GM18498 (cell line): Measurements from ENCODE around the gene COX4I1.
"Not testable (repeated sequence)": the region's sequence is repeated elsewhere in the genome, so short reads cannot be mapped to it uniquely, and the experiment has no call there.

Experiments
- ATAC-seq: cut with Tn5 transposase; IDR thresholded peaks from one replicate; pipeline ENCODE4 v1.9.1; 2021; ENCODE audit warnings: mild to moderate bottlenecking, moderate library complexity; ENCODE audit not compliant: unreplicated experiment

The COX4I1 gene

GRCh38 chr16:85821390-85822135 lies 22.1 kb downstream of the COX4I1 start:
- ATAC-seq, result peak; percentile 64

DNA sequence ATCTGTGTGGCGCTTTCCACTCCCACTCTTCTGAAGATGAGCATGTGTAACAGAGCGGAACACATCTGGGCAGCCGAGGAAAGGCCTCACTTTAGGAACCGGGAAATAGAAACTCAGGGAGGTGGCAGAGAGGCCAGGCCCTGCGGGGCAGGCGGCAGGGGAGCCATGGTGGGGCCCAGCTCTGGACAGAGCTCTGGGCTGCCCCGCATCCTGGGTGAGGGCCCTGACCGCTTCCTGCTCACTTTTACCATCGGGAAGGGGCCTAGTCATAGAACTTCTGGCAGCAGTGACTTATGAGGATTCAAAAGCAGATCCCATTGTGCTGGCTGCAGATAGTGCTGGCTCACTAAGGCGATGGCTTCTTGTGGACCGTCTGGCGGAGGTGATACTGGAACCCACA lies 22.6 kb downstream of the COX4I1 start:
- no peak for ATAC-seq

DNA sequence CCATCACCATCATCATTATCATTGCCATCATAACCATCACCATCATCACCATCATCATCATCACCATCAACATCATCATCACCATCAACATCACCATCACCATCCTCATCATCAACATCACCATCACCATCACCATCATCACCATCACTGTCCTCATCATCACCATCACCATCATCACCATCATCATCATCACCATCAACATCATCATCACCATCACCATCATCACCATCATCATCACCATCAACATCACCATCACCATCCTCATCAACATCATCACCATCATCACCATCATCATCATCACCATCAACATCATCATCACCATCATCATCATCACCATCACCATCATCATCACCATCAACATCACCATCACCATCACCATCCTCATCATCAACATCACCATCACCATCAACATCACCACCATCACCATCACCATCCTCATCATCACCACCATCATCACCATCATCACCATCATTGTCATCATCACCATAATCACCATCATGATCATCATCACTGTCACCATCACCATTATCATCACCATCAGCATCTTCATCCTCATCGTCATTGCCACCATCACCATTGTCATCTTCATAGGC lies 23.9 kb downstream of the COX4I1 start:
- ATAC-seq, result no peak

DNA sequence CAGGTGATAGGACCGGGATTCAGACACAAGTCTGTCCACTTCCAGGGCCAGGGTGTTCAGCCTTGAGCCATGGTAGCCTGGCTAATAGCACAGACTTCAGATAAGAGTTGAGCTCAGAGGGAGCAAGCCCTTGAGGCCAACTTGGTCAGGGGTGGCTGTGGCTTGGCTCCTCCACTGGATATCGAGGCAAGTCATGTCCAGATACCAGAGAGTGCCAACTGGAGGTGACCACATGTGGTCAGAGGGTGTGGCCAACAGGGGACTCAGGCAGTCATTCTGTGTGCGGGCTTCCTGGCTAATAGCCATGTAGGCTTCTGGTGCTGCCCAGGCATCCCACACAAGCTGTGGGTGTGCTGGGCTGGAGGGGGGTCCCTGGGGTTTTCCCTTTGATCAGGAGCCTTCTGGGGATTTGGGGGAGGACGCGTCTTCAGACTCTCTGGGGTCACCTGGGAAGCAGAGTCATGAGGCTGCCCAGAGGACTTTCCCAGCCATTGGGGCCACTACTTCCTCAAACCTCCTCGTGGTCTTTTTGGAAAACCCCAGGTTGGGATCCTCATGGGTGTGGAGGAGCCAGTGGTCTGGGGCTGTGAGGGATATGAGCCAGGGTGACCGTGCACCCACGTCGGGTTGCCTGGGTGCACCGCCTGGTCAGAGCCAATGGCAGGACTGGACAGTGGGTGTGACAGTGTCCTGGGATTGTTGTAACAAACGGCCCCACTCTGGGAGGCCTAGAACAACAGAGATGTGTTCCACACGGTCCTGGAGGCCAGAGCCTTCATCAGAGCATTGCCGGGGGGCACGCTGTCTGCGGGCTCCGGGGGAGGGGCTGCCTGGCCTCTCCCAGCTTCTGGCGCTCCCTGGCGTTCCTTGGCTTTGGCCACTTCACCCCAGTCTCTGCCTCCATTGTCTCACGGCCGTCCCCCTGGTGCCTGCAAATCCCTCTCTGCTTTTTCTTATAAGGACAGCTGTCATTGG lies 25.0 kb downstream of the COX4I1 start:
- no peak for ATAC-seq

DNA sequence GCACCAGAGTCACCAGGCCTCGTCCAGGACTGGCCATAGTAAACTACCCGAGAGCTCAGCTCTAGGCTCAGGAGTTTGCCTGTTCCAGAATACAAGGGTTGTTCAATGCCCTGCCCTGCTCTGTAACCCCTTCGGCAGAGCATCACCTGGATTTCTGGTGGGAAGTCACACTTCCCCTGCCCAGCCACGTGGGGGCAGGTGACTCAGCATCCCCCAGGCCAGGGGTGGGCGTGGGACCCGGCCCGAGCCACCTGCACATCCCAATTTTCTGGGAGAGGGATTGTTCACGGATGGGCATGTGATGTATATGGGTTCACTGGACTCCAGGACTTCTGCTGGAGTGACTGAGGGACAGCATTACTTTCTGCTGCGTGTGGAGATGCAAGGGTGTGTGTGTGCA lies 25.8 kb downstream of the COX4I1 start:
- no peak for ATAC-seq

- ATAC-seq, result no peak
These were observed 27.3 kb downstream of the COX4I1 start for GRCh38 chr16:85826686-85827247.

DNA sequence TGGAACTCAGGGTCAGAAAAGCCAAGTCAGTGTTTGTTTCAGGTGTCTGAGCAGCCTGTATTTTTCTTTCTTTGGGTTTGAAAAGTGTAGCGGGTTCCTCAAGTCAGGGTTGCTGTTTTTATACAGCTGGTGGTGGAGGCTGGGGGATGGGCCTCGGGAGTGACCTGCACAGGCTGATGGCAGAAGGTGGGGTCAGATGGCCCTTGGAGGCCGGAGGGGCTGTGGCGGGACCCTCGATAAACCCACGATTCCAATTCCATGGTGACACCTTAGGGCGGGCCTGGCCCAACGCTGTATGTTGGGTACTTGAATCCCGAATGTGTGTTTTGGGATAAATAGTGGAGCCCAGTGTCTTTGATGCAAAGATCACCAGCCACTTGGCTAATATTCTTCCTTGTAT lies 28.7 kb downstream of the COX4I1 start:
- ATAC-seq, result no peak

DNA sequence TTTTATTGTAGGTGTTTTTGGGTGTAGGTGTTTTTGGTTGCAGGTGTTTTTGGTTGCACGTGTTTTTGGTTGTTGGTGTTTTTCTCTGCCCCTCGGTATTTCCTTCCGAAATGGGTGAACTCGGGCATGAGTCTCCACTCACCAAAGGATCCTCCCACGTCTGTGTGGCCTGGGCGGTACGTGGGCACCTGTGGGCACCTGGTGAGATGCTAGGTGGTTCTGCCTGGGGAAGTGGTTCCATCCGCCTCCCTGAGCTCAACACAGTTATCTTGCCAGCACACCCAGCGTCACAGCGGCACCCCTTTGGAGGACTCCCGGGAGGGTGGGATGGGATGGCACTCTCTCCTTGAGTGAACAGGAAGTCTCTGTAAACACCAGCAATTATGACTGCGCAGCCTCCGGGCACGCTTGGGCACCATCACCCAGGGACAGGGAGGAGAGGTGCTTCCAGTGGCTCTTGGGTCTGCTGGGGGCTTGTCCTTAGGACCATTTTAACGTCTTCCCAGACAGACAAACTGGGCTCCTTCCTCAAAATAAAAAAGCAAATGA lies 29.8 kb downstream of the COX4I1 start:
- ATAC-seq, result no peak

DNA sequence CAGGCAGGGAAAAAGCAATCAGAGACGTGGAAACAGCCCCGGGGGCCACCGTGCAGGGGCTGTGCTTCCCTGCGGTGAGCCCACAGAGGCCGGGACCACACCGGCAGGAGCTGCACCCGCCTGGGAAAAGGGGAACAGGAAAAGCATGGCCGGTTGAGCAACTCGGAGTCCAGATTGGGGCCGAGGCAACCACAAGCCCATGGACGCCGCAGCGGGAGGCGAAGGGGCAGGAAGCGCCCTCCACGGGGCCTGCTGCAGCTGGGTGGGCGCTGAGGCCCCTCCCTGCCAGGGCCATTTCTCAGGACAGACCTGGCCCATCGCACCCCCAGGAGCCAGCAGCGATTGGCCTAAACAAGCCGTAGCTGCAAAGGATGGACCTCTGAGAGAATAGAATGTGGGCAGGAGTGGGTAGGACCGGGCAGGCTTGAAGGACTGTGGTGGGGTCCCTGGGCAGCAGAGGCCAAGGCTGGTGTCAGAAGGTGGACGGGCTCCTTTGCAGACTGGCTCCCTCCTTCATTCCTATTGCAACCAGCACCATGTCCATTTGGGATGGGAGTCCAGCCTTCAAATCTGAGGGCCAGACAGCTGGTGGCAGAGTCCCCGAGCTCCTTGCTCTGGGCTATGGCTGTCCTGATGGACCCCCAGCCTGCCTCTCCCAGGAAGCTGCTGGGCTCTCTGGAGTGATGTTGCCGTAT lies 30.4 kb downstream of the COX4I1 start:
- no peak for ATAC-seq

- no peak for ATAC-seq
These were observed 31.3 kb downstream of the COX4I1 start for GRCh38 chr16:85830821-85831220.

DNA sequence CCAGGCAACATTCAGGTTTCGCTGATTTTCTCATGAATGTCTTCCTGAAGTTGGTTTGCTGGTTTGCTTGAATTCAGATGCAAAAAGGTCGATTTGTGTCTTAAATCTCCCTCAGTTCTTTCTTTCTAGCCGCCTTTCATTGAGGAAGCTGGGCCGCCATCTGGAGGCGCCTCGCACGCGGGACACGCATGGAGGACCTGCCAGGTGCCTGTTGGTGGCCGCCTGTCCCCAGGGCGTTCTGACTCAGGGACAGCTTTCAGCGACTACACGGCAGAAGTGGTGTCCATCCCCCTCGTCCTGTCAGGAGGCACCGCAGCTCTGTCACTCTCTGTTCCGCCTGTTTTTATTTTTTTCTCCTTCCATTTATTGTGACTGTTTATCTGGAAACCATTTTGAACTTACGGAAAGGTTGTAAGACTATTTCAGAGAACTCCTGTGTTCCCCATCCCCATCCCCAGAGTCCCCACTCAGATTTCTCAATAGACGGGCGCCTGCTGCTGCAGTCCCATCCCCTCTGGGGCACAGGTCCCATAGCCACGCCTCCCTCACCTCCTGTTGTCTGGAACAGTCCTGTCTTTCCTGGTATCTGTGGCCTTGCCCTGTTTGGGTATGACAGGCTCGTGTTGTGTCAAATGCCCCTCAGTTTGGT lies 33.2 kb downstream of the COX4I1 start:
- no peak for ATAC-seq

GRCh38 chr16:85833219-85833920 lies 33.9 kb downstream of the COX4I1 start:
- no peak for ATAC-seq

- no peak for ATAC-seq
These were observed 35.2 kb downstream of the COX4I1 start for GRCh38 chr16:85834741-85835140.

- ATAC-seq, result no peak
These were observed 35.8 kb downstream of the COX4I1 start for GRCh38 chr16:85835227-85835751.

DNA sequence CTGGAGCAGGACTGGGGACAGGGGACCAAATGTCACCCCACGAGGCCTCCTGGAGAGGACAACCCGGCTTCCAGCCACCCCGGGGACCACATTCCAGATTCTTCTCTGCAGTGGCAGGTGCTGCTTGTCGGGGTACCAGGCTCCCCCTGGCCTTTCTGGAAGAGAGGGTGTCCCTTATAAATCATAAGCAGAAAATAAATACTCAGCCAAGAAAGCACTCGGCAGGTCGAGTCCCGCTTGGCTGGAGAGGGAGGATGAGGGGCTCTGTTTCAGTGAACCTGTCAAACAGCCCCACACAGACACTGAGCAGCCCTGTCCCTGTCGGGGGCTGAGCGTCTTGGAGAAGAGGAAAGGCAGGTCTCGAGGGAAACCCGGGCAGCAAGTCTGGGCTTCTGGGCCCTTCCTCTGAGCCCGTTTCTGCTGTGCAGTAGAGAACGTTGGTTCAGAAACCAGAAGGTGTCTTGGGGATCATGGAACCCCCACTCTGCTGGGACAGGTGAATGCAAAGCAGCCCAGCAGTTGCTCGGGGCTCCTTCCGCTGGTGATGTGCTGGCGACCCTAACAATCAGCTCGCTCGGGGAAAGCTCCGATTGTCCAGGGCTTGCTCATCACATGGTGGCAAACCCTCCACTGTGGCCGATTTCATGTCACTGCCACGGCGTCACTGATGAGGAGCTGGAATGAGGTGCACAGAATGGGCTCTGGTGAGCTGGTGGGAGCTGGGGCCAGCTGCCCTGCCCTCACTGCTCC lies 36.6 kb downstream of the COX4I1 start:
- ATAC-seq, result no peak

DNA sequence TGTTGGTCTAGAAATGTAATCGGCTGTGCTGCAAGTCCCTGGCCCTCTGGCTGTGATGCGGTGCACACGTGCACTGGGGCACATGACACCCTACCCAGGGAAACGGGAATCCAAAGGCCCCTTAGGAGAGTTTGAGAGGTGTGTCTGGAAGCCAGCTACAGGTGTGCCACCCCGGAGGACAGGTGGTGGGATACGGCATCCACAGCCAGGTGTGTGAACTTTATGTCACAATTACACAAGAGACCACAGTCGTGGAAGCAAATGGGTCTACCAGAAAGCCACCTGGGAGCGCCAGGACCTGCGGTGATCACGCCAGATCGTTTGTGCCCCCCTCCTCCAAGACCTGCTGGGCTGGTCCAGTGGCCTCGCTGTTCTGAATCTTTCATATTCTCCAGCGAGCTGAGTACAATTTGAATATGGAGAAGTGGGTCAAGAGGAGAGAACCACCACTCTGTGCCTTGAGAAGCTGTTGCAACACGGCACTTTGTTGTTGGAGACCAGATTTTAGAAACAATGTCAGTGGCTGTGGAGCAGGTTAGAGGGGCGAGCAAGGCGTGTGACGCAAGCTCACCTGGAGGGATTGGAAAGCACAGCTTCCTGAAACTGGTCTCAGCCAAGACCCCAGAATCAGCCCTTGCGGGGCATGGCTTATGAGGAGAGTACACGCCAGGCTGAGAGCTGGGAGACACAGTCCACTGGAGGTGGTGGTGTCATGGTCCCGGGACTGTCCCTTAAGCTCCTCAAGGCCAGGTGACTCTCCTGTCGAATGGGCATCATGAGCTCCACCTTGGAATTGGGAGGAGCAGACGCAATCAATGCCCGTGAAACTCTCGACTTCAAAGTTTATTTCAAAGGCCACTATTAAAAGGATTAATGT lies 37.4 kb downstream of the COX4I1 start:
- ATAC-seq, result no peak

DNA sequence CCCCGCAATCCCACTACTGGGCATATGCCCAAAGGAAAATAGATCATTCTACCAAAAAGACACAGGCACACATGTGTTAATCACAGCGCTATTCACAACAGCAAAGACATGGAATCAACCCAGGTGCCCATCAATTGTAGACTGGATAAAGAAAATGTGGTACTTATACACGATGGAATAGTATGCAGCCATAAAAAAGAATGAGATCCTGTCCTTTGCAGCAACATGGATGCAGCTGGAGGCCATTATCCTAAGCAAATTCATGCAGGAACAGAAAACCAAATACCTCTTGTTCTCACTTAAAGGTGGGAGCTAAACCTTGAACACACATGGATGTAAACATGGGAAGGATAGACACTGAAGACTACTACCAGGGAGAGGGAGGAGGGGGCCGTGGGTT lies 38.2 kb downstream of the COX4I1 start:
- not testable (repeated sequence) for ATAC-seq
